Subcutaneous adipose tissue (tissue), 4 donors: ENCODE data around the gene RGS9. TPM values are rescaled to one million over a fixed set of nuclear protein-coding genes. Genes with fewer than 3 reads are reported as not detected.

Source experiments
- total RNA-seq, 4 donors: library from RNA; depleted of rRNA; stranded (reverse); fragments of >200 nt; gene quantifications; one replicate each; pipeline ENCODE4 v1.1.0, GENCODE V29; 2016
- TF ChIP-seq, protein P1 (sequence below): fragments of 450-650 bp; IDR thresholded peaks from one replicate; pipeline ENCODE4 v1.5.1; 2016; ENCODE audit warnings: low read depth, mild to moderate bottlenecking, control low read depth, antibody characterized with exemption, moderate library complexity

The RGS9 gene
- total RNA-seq, 4 donors from 2014 or later, result 1.5 to 7.5 (median 3.3) TPM

GRCh38 chr17:65173284-65173793, 36.2 kb downstream of the RGS9 start:
- TF ChIP-seq, protein P1, sequence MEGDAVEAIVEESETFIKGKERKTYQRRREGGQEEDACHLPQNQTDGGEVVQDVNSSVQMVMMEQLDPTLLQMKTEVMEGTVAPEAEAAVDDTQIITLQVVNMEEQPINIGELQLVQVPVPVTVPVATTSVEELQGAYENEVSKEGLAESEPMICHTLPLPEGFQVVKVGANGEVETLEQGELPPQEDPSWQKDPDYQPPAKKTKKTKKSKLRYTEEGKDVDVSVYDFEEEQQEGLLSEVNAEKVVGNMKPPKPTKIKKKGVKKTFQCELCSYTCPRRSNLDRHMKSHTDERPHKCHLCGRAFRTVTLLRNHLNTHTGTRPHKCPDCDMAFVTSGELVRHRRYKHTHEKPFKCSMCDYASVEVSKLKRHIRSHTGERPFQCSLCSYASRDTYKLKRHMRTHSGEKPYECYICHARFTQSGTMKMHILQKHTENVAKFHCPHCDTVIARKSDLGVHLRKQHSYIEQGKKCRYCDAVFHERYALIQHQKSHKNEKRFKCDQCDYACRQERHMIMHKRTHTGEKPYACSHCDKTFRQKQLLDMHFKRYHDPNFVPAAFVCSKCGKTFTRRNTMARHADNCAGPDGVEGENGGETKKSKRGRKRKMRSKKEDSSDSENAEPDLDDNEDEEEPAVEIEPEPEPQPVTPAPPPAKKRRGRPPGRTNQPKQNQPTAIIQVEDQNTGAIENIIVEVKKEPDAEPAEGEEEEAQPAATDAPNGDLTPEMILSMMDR, result no peak

DNA sequence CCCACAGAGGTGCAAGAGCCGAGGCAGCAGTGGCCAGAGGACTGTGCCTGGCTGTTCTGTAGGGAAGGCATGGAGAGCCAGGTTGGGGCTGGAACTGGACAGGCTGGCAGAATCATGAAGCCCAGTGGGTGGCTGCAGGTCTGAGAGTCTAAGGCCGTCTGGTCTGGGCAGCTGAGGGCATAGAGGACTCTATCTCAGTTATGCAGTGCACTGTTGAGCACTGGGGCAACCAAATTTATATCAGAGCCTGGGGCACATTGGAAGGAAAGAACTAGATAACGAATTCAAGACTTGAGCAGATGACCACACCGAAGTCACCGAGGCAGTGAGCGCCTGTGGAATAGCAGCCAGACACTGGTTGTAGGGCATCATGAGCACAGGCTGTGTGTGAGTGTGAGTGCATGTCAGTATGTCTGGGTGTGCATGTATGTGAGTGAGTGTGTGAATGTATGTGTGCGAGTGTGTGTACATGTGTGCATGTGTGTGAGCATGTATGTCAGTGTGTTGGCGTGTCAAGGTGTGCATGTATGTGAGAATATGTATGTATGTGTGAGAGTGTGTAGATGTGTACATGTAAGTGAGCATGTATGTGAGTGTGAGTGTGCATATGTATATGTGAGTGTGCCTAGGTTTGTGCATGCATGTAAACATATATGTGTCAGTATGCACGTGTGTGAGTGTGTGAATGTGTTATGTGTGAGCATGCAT, 37.0 kb downstream of the RGS9 start:
- TF ChIP-seq, protein P1, result no peak

DNA sequence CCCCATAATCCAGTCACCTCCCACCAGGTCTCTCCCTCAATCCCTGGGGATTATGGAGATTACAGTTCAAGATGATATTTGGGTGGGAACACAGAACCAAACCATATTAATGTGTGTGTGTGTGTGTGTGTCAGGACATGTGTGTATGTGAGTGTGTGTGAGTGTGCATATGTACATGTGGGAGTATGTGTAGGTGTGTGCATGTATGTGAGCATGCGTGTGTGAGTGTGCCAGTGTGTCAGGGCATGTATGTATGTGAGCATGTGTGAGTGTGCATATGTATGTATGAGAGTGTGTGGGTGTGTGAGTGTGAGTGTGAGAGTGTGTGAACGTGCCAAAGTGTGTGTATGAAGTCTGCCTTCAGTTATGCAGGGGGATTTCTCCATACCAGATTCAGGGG, 37.8 kb downstream of the RGS9 start:
- TF ChIP-seq, protein P1, result no peak

DNA sequence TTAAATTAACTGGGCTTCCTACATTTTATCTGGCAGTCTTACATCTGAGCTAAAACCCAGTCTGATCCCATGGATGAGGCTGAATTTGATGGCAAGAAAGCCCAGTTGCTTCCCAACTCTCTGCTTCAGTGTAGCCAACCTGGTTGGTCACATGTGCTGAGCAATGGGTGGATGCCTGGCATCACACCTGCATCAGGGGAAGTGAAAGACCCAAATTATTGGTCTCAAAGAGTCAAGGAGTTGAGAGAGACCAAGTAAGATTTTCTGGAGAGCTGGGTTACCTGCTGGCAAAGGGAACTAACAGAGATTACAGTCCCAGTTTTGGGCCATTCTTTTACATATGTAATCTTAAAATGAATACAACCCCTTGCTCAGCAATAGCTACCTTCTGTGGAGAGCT, 38.8 kb downstream of the RGS9 start:
- TF ChIP-seq, protein P1, result no peak

DNA sequence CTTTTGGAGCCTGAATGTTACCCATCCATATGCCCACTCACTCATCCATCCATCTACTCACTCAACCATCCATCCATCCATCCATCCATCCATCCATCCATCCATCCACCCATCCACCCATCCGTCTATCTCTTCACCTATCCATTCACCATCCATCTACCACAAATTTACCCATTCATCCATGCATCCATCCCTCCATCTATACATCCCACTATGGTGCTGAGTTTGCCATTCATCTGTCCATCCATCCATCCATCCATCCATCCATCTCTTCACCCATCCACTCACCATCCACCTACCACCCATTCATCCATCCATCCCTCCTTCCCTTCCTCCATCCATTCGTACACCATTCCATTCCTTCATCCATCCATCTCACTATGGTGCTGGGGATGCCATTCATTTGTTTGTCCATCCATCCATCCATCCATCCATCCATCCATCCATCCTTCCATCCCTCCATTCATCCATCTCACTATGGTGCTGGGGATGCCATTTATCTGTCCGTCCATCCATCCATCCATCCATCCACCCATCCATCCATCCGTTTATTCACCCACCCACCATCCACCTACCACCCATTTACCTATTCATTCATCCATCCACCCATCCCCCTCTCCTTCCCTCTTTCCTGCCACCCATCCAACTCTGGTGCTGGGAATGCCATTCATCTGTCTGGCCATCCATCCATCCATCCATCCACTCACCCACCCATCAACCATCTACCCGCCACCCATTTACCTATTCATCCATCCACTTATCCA, 39.7 kb downstream of the RGS9 start:
- TF ChIP-seq, protein P1, result no peak

DNA sequence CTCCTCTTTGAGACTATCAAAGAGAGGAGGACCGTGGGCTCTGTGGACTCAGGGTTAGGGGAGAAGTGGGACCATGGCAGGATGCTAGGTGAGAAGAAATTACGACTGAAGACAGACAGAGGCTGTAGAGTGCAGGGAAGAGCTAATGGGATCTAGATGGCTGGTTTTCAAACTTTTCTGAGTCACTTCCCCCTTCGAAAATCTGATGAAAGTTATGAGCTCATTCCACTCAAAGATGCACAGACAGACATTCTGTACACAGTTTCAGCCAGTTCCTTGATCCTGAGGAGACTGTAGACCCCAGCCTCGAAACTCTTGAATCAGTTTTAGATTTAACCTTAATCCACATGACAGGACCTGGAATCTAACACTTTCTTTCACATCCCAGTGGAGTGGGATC, 40.7 kb downstream of the RGS9 start:
- TF ChIP-seq, protein P1, result no peak
